Heart left ventricle (tissue), 16 donors: Measurements from ENCODE around the gene RIN3. TPM values are rescaled to one million over a fixed set of nuclear protein-coding genes. Genes with fewer than 3 reads are reported as not detected.

Experiments used
- ATAC-seq, 4 donors: fragments of 200-7000 bp; cut with Tn5 transposase; one replicate each; pipeline ENCODE4 v1.9.1; 2020 to 2022; ENCODE audit warnings: moderate library complexity in 4 of 4, mild to moderate bottlenecking in 3 of 4, moderate number of reproducible peaks in 1 of 4
- DNase-seq, 5 donors: peaks; one replicate each; pipeline ENCODE4 v3.0.0-alpha.2; 2020
- H3K27ac ChIP-seq, 12 donors: fragments of 200-600 bp; sonication (generic) in 4 of 12; one replicate each; pipeline versions ENCODE4 v1.5.0 to v1.8.0; 2016 to 2022; ENCODE audit warnings: mild to moderate bottlenecking in 2 of 12
- H3K27me3 ChIP-seq, 9 donors: fragments of 200-600 bp; sonication (generic) in 2 of 9; one replicate each; pipeline versions ENCODE4 v1.5.1 to v1.8.0; 2016 to 2022; ENCODE audit warnings: mild to moderate bottlenecking in 3 of 9
- H3K36me3 ChIP-seq, 9 donors: fragments of 200-600 bp; sonication (generic) in 2 of 9; one replicate each; pipeline versions ENCODE4 v1.5.0 to v1.8.0; 2018 to 2022; ENCODE audit warnings: mild to moderate bottlenecking in 2 of 9
- H3K4me1 ChIP-seq, 12 donors: fragments of 200-600 bp; sonication (generic) in 4 of 12; one replicate each; pipeline versions ENCODE4 v1.5.0 to v1.8.0; 2016 to 2022; ENCODE audit warnings: mild to moderate bottlenecking in 3 of 12
- H3K4me3 ChIP-seq, 12 donors: fragments of 200-600 bp; sonication (generic) in 4 of 12; one replicate each; pipeline versions ENCODE4 v1.5.0 to v1.8.0; 2017 to 2022; ENCODE audit warnings: mild to moderate bottlenecking in 9 of 12, moderate library complexity in 4 of 12
- H3K9me3 ChIP-seq, 12 donors: fragments of 200-600 bp; sonication (generic) in 4 of 12; one replicate each; pipeline versions ENCODE4 v1.5.0 to v1.8.0; 2016 to 2022; ENCODE audit warnings: mild to moderate bottlenecking in 1 of 12
- CTCF ChIP-seq, 12 donors: fragments of 200-600 bp; sonication (generic) in 4 of 12; IDR thresholded peaks; one replicate each; pipeline versions ENCODE4 v1.5.0 to v1.8.0; 2018 to 2022; ENCODE audit warnings: antibody characterized with exemption in 12 of 12, mild to moderate bottlenecking in 5 of 12
- POLR2A ChIP-seq, 2 donors: fragments of 450-650 bp; IDR thresholded peaks; one replicate each; pipeline ENCODE4 v1.6.1; 2017; ENCODE audit warnings: antibody characterized with exemption in 2 of 2, mild to moderate bottlenecking in 2 of 2, moderate library complexity in 2 of 2
- WGBS, 4 donors: extraction: QIAGEN DNeasy Blood & Tissue Kit in 2 of 4; methylation state at CpG; one replicate each; pipeline versions ENCODE4 v1.1.5 to v1.1.7; 2013 to 2018; 5-methylcytosine and 5-hydroxymethylcytosine counted together
- intact Hi-C, 10 donors: fragments of 100-400 bp; cut with DNase I; formaldehyde crosslinking; loops; one replicate each; pipeline versions ENCODE4 v1.11.1 to v1.14.2; 2022
- polyA plus RNA-seq, 2 donors: library from polyadenylated mRNA; stranded (reverse); fragments of 200-250 nt; gene quantifications; one replicate each; pipeline ENCODE4 v1.2.3, GENCODE V29; 2013
- total RNA-seq, 9 donors: library from RNA; depleted of rRNA in 2 of 9; stranded (reverse); fragments of >200 nt in 2 of 9; fragmentation: NEBNext Ultra II Directional in 3 of 9; extraction: Animal tissue kit (Norgen Biotek cat#: 25700) in 3 of 9; gene quantifications; one replicate each; pipeline versions ENCODE4 v1.1.0 to v1.2.4, GENCODE V29; 2016 to 2023
- donor health status: ischemic (EF 13 %, LVEDD 7.1; RV severe dilation, severe dysfunction).
- donor health status: healthy with polysubstance abuse.
- donor health status: DM: no; HTN: yes; CAD: no.
- donor health status: DM: no; HTN: no; CAD: no.
- donor health status: ischemic (EF 25% LVEDD 6.9; RV normal size, moderate dysfunction).
- donor health status: ischemic (EF 25% LVEDD 5.7; RV mildly dilated, moderate dysfunction).
- donor health status: healthy.
- donor health status: DM: yes; HTN: yes; CAD: no.
- donor health status: ischemic (EF 35%, LVEDD 5.7; RV mildly dilated, moderate dysfunction).
- donor health status: nonischemic (EF 11% LVEDD 7.7; RV severe dilation, severe dysfunction).
- donor health status: DM: yes; HTN: yes; CAD: no.
- donor health status: PGD.
- donor health status: ischemic (EF 29% LVEDD 5.4; RV normal size, mild dysfunction).
- donor health status: nonischemic (EF 23%, LVEDD 6.1; RV moderate dilation, normal function).

The RIN3 gene
- total and polyA plus RNA-seq, 11 donors = 8.6 to 37.0 (median 12.7) TPM

GRCh38 chr14:92651758-92652406, 138.3 kb downstream of the RIN3 start:
- H3K4me1 ChIP-seq = peaks cover 0 to 70% (median 3%) of the 10 kb centered on the region in 12 donors
- no peaks in the 10 kb centered on the region for H3K27me3 ChIP-seq
- TF ChIP-seq POLR2A (IDR thresholded peaks at IDR 0.05) (no peak), CTCF (IDR thresholded peaks at IDR 0.05) (no peak)
- ATAC-seq = peak; percentile 18 to 57 (median 28)
- peaks cover 0 to 22% (median 12%) of the 10 kb centered on the region in 9 donors for H3K36me3 ChIP-seq
- H3K4me3 ChIP-seq = peak overlapping the region in 8 of 12 donors; percentile 4 to 63 (median 35)
- peak; percentile 54 to 85 (median 71) for DNase-seq
- 73 to 84% (median 80%) methylated on average over 9 to 27 of the region's 27 CpGs for WGBS, 4 donors
- intact Hi-C loops = no loop called here
- no peaks in the 10 kb centered on the region for H3K9me3 ChIP-seq
- H3K27ac ChIP-seq = peak overlapping the region in 8 of 12 donors; percentile 26 to 95 (median 44)

GRCh38 chr14:92652413-92653151, 139.0 kb downstream of the RIN3 start:
- ATAC-seq (peak in 3 of 4 donors; percentile 3 to 6 (median 4)), DNase-seq (no peak)
- peak overlapping the region in 10 of 12 donors; percentile 14 to 95 (median 36) for H3K27ac ChIP-seq
- 82 to 91% (median 87%) methylated on average over 20 to 26 of the region's 26 CpGs for WGBS, 4 donors
- intact Hi-C loops = no loop called here
- TF ChIP-seq CTCF (IDR thresholded peaks at IDR 0.05) = no peak
- TF ChIP-seq POLR2A (IDR thresholded peaks at IDR 0.05) = no peak
- H3K4me1 ChIP-seq = peaks cover 0 to 70% (median 5%) of the 10 kb centered on the region in 12 donors
- H3K36me3 ChIP-seq = peaks cover 0 to 22% (median 12%) of the 10 kb centered on the region in 9 donors
- no peaks in the 10 kb centered on the region for H3K9me3 ChIP-seq
- H3K4me3 ChIP-seq = peak overlapping the region in 9 of 12 donors; percentile 4 to 63 (median 34)
- no peaks in the 10 kb centered on the region for H3K27me3 ChIP-seq

- H3K27ac ChIP-seq = peak overlapping the region in 6 of 12 donors; percentile 14 to 95 (median 49)
Observed at GRCh38 chr14:92653162-92653651, 139.6 kb downstream of the RIN3 start.

More at GRCh38 chr14:92653162-92653651, 139.6 kb downstream of the RIN3 start:
- DNase-seq (no peak), ATAC-seq (no peak)
- peaks cover 0 to 70% (median 8%) of the 10 kb centered on the region in 12 donors for H3K4me1 ChIP-seq
- peak overlapping the region in 10 of 12 donors; percentile 6 to 63 (median 33) for H3K4me3 ChIP-seq
- H3K9me3 ChIP-seq = no peaks in the 10 kb centered on the region
- TF ChIP-seq POLR2A (IDR thresholded peaks at IDR 0.05) = no peak
- no peak for TF ChIP-seq CTCF (IDR thresholded peaks at IDR 0.05)
- no peaks in the 10 kb centered on the region for H3K27me3 ChIP-seq
- intact Hi-C loops = no loop called here
- H3K36me3 ChIP-seq = peaks cover 0 to 22% (median 12%) of the 10 kb centered on the region in 9 donors
- 84 to 95% (median 91%) methylated on average over 9 to 11 of the region's 11 CpGs for WGBS, 4 donors
